Activated gamma-delta T cell (primary cell): ENCODE results near the gene CRMP1.

Experiments
- DNase-seq: peaks from one replicate; lab custom pipeline; 2025; lab: John Stamatoyannopoulos, UW
- total RNA-seq, 2 donors: gene quantifications; one replicate each; lab custom pipeline; 2026; lab: John Stamatoyannopoulos, UW

Gene CRMP1
- 0 to 0.96 reads per million in 2 donors for total RNA-seq

GRCh38 chr4:5893004-5893580, at the start of gene CRMP1:
Gene CRMP1, minus strand, starts transcription at chr4:5893086. Its CDS starts 117 bp downstream, at chr4:5892969.
- no peak for DNase-seq

GRCh38 chr4:5941601-5942000, 48.7 kb upstream of the CRMP1 start:
- DNase-seq = no peak

DNA sequence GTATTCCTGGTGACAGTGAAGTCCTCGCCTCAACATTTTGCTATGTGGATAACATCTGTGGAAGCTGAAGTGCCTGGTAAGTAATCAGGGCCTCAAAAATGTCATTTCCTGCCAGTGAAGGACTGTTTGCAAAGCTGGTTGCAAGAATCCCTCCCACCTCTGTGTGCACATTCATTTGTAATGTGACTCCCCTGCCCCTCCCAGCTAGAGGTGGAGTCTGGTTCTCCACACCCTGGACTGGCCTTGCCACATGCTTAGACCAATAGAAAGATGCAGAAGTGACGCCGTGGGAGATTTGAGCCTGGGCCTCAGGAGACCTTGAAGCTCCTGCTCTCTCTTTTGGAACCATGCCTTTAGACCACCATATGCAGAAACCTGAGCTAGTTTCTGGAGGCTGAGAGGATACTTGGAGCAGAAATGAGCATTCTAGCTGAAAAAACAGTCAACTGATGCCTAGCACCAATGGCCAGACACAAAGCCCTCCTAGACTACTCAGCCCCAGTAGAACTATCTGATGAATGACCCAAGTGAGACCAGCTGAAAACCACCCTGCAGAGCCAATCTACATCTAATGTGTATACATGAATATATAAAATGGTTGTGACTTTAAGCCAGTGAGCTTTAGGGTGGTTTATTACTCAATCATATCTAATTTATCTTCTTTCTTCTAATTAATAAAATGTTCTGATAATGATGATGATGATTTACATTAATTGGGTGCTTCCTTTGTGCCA, 47.8 kb upstream of the CRMP1 start:
- DNase-seq = no peak

DNA sequence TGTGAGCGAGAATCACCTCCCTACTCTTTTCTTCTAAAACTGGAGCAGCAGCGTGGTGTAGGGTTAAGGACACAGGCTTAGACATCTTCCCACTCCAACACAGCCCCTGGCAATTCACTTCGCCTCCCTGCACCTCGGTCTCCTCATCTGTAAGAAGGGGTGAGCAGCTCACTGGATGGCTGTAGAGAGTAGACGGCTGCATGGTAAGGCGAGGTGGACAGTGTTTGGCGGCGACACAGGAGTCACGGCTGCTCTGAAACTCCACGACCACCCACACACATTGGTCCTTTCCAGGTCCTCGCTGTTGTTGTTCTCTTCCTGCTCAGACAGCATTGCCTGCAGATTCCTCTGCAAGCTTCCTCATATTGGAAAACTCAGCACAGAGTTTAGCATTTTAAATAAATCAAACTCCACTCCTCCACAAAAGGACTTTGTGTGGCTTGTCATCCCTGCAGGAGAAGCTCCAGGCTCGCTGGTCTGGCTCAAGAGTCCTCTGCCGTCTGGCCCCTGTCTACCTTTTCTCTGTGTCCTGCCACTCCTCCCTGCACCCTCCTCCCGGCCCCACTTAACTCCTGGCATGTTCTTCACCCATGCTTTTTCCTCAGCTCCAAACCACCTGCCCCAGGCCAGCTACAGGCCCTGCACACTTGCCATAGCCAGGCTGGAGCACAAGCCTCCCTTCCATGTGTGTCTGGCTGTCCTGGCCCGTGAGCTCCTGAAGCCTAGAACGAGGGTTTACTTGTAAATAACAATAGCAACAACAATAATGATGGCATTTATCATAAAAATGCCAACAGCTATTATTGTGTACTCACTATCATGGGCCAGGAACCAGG, 41.3 kb upstream of the CRMP1 start:
- DNase-seq = no peak

- no peak for DNase-seq
Observed at GRCh38 chr4:5933116-5933515, 40.2 kb upstream of the CRMP1 start.

DNA sequence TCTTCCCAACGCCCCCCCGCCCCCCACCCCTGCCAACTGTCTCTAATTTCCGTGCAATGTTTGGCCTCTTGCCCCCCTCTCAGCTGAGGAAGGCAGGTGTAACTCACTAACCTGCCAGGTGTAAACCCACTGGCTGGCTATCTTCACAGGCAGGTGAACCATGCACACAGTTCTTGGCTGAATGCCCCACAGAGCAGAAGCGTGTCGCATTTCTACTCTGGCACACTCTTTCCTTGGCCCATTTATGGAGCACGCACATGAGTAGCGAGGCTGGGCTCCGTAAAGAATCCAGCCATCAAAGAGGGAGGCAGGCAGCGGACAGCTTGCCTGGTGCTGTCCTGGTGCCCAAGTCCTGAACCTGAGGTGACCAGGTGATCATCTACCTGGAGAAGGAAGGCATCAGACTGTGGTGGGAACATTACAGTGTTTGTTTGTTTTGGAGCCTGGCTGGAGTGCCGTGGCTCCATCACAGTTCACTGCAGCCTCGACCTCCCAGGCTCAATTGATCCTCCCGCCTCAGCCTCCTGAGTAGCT, 39.2 kb upstream of the CRMP1 start:
- DNase-seq = no peak

DNA sequence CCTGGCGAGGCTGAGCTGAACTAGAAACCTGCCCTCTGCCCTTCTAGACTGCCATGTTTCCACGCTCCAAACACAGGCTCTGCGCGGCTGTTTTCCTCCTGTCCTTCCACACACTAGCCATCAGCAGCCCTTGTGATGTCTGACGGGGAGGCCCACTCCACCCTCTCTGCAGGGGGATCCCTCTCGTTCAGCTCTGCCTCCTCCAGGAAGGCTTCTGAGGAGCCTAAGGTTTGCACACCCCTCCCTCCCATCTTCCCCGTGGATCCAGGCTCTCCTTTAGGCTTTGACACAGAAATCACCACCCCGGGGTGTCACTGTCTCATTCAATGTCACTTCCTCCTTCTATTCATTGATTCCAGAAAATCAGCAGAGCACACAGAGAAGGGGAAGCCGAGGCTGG, 38.6 kb upstream of the CRMP1 start:
- DNase-seq = no peak

DNA sequence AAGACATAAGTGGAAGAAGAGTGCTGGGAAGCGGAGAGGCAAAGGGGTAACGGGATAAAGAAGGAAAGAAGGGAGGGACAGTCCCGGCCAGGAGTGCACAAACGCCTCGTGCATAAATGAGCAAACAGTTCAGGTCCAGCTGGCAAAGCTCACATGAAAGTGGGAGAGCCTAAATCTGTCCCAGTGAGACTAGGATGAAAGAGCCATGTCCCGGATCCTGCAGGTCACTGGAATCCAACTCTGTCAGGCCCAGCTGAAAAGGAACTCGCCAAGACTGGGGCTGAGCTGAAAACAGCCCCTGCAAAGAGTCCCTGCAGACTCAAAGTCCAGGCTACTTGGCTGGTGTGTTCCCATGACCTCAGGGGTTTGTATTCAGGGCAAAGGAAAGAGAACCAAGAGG, 38.0 kb upstream of the CRMP1 start:
- DNase-seq = no peak

GRCh38 chr4:5930456-5930855, 37.6 kb upstream of the CRMP1 start:
- DNase-seq = no peak

- no peak for DNase-seq
Observed at GRCh38 chr4:5928844-5929420, 36.0 kb upstream of the CRMP1 start.

DNA sequence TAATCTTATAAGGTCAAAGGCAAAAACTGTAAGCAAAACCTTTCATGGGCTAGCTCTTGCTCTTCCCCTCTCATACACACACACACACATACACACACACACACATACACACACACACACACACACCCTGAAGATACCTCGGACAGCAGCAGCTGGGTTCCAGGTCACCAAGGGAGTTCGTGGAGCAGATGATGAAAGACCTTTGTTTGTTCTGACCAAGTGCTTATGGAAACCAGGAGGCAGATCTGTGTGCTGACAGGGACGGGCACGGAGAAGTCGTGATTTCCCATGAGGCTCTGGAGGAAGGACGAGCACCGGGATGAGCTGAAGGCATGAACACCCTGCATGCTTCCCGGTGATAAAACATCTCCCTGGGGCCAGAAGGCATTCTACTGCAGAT, 35.4 kb upstream of the CRMP1 start:
- DNase-seq = no peak

- DNase-seq = no peak
Observed at GRCh38 chr4:5927747-5928146, 34.9 kb upstream of the CRMP1 start.

- DNase-seq = no peak
Observed at GRCh38 chr4:5927116-5927515, 34.2 kb upstream of the CRMP1 start.

DNA sequence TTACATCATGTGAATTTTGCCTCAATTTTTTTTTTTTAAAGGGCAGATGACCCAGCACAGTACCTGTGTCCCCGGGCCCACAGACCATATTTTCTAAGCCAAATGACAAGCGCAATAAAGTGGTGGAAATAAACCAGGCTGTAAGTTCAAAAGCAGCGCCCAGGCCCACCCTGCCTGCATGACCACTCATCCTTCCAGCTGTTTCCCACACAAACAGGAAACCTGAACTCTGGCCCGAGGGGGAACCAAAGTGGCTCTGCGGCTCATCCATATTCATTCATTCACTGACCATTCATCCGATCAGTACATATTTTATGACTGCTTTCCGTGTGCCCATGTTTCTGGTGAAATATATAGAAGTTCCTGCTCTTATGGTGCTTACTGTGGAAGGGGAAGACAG, 33.7 kb upstream of the CRMP1 start:
- DNase-seq = no peak

DNA sequence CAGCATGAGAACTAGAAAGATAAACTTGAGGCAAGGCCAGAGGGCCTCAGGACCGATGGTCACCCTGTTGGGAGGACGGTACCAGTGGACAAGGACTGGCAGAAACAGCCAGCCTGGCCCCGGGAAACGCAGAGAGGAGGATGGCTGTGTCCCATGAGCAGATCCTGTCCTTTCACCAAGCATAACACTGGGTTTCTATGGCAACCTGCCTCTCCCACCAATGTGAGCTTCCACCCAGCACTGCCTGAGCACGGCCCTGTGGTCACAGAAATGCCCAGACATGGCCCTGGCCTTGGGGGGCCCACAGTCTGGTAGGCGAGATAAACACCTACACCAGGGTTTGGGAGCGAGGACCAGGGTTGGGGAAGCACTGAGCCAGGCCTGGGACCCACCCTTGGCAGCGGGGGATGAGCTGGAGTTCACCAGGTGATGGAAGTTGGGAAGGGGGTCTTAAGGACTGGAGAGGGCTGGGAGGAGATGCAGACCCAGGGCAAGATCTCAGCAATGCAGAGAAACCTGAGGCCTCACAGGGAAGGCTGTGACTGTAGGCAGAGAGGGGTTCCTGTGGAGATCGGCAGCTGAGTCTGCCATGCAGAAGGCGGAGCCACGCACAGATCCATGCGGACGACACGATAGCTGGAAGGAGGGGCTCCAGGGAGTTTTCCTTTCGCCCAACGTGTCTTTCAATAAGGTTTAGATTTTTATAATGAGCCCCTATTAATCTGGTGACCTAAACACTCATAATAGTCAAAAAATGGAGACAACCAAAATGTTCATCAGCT, 32.7 kb upstream of the CRMP1 start:
- DNase-seq = no peak

GRCh38 chr4:5924461-5925125, 31.7 kb upstream of the CRMP1 start:
- DNase-seq = no peak

- no peak for DNase-seq
Observed at GRCh38 chr4:5923376-5923775, 30.5 kb upstream of the CRMP1 start.

- no peak for DNase-seq
Observed at GRCh38 chr4:5922556-5922955, 29.7 kb upstream of the CRMP1 start.

- DNase-seq = no peak
Observed at GRCh38 chr4:5921981-5922380, 29.1 kb upstream of the CRMP1 start.

GRCh38 chr4:5921101-5921980, 28.5 kb upstream of the CRMP1 start:
- no peak for DNase-seq
